ENCODE measurements around the gene HOXB6.

DNA sequence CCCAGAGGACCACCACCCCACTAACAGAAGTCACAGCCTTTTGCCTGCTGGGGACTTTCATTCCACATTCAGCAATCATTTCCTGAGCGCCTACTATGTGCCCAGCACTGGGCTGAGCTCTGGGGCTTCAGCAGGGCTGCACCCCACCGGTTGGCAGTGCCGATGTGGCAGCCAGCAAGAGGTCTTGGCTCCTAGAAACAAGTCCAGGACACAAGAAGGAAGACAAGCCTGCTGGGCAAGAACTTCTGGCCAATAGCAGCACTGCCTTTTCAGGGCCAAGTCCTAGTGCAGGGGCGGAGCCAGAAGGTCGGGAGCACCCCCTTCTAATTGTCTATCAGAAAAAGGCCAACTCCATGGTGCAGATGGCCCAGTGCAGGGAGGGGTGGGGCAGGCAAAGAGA, 34.4 kb upstream of the HOXB6 start:
- TF ChIP-seq, protein P1, sequence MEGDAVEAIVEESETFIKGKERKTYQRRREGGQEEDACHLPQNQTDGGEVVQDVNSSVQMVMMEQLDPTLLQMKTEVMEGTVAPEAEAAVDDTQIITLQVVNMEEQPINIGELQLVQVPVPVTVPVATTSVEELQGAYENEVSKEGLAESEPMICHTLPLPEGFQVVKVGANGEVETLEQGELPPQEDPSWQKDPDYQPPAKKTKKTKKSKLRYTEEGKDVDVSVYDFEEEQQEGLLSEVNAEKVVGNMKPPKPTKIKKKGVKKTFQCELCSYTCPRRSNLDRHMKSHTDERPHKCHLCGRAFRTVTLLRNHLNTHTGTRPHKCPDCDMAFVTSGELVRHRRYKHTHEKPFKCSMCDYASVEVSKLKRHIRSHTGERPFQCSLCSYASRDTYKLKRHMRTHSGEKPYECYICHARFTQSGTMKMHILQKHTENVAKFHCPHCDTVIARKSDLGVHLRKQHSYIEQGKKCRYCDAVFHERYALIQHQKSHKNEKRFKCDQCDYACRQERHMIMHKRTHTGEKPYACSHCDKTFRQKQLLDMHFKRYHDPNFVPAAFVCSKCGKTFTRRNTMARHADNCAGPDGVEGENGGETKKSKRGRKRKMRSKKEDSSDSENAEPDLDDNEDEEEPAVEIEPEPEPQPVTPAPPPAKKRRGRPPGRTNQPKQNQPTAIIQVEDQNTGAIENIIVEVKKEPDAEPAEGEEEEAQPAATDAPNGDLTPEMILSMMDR (IDR thresholded peaks at IDR 0.05; ENCODE audit: borderline replicate concordance, extremely low read depth, low read length, poor library complexity, severe bottlenecking): no peak
- TF ChIP-seq EZH2 (IDR thresholded peaks at IDR 0.05; ENCODE audit: borderline replicate concordance, low read depth, low read length, severe bottlenecking): no peak

Data from DND-41 (cell line).